Stimulated activated memory B cell treated with anti-CD40 and anti-IgM and Interleukin-4, amounts not matched to agents 10 μg/mL and 1 μg/mL and 100 μg/mL, for 72 hours (primary cell): ENCODE results near the gene SLK.

Experiments used
- ATAC-seq: fragments of 150-1000 bp; cut with Tn5 transposase; 2 replicates; pipeline ENCODE4 v1.10.0; 2021
- H3K27ac Mint-ChIP-seq: one replicate; pipeline ENCODE4 v1.8.0; 2022; ENCODE audit warnings: mild to moderate bottlenecking, mixed read lengths
- H3K27me3 Mint-ChIP-seq: one replicate; pipeline ENCODE4 v1.8.0; 2022; ENCODE audit warnings: mixed read lengths
- H3K36me3 Mint-ChIP-seq: one replicate; pipeline ENCODE4 v1.8.0; 2022; ENCODE audit warnings: mixed read lengths
- H3K4me1 Mint-ChIP-seq: one replicate; pipeline ENCODE4 v1.8.0; 2022; ENCODE audit warnings: mixed read lengths
- H3K4me3 Mint-ChIP-seq: one replicate; pipeline ENCODE4 v1.8.0; 2022; ENCODE audit warnings: mild to moderate bottlenecking, moderate library complexity, mixed read lengths
- H3K9me3 Mint-ChIP-seq: one replicate; pipeline ENCODE4 v1.8.0; 2022; ENCODE audit warnings: mixed read lengths

SLK gene

GRCh38 chr10:103931603-103932002, 35.3 kb upstream of the SLK start:
- H3K27ac Mint-ChIP-seq: no peak overlapping the region
- H3K36me3 Mint-ChIP-seq: no peaks in the 10 kb centered on the region

GRCh38 chr10:103932271-103932670, 34.7 kb upstream of the SLK start:
- ATAC-seq: no peak
- Mint-ChIP-seq H3K9me3 (no peaks in the 10 kb centered on the region), H3K4me1 (no peaks in the 10 kb centered on the region), H3K27ac (no peak overlapping the region), H3K4me3 (no peak overlapping the region), H3K27me3 (no peaks in the 10 kb centered on the region), H3K36me3 (no peaks in the 10 kb centered on the region)

More at GRCh38 chr10:103931603-103932002, 35.3 kb upstream of the SLK start:
- H3K4me3 Mint-ChIP-seq: no peak overlapping the region
- no peak for ATAC-seq
- no peaks in the 10 kb centered on the region for H3K27me3 Mint-ChIP-seq
- no peaks in the 10 kb centered on the region for H3K4me1 Mint-ChIP-seq
- H3K9me3 Mint-ChIP-seq: no peaks in the 10 kb centered on the region

- no peaks in the 10 kb centered on the region for H3K27me3 Mint-ChIP-seq
- H3K9me3 Mint-ChIP-seq: no peaks in the 10 kb centered on the region
- H3K36me3 Mint-ChIP-seq: no peaks in the 10 kb centered on the region
- no peak overlapping the region for H3K27ac Mint-ChIP-seq
- H3K4me3 Mint-ChIP-seq: no peak overlapping the region
- no peak for ATAC-seq
- no peaks in the 10 kb centered on the region for H3K4me1 Mint-ChIP-seq
Observed at GRCh38 chr10:103932971-103933370, 34.0 kb upstream of the SLK start.

- no peak overlapping the region for H3K4me3 Mint-ChIP-seq
- no peak overlapping the region for H3K27ac Mint-ChIP-seq
- H3K4me1 Mint-ChIP-seq: no peaks in the 10 kb centered on the region
- H3K9me3 Mint-ChIP-seq: no peaks in the 10 kb centered on the region
- no peak for ATAC-seq
- no peaks in the 10 kb centered on the region for H3K27me3 Mint-ChIP-seq
- H3K36me3 Mint-ChIP-seq: no peaks in the 10 kb centered on the region
Observed at GRCh38 chr10:103933557-103934121, 33.3 kb upstream of the SLK start.

- no peak overlapping the region for H3K4me3 Mint-ChIP-seq
- ATAC-seq: no peak
- H3K4me1 Mint-ChIP-seq: no peaks in the 10 kb centered on the region
- H3K9me3 Mint-ChIP-seq: no peaks in the 10 kb centered on the region
- H3K27ac Mint-ChIP-seq: no peak overlapping the region
- no peaks in the 10 kb centered on the region for H3K27me3 Mint-ChIP-seq
- no peaks in the 10 kb centered on the region for H3K36me3 Mint-ChIP-seq
Observed at GRCh38 chr10:103934308-103934707, 32.6 kb upstream of the SLK start.

- Mint-ChIP-seq H3K9me3 (no peaks in the 10 kb centered on the region), H3K4me1 (no peaks in the 10 kb centered on the region), H3K4me3 (no peak overlapping the region), H3K27ac (no peak overlapping the region), H3K27me3 (peaks cover 2% of the 10 kb centered on the region), H3K36me3 (no peaks in the 10 kb centered on the region)
- no peak for ATAC-seq
Observed at GRCh38 chr10:103936022-103936421, 30.9 kb upstream of the SLK start.

- H3K4me1 Mint-ChIP-seq: no peaks in the 10 kb centered on the region
- no peak for ATAC-seq
- H3K9me3 Mint-ChIP-seq: no peaks in the 10 kb centered on the region
- peaks cover 9% of the 10 kb centered on the region for H3K27me3 Mint-ChIP-seq
- H3K36me3 Mint-ChIP-seq: no peaks in the 10 kb centered on the region
- no peak overlapping the region for H3K27ac Mint-ChIP-seq
- H3K4me3 Mint-ChIP-seq: no peak overlapping the region
Observed at GRCh38 chr10:103939522-103939921, 27.4 kb upstream of the SLK start.

- Mint-ChIP-seq H3K4me3 (no peak overlapping the region), H3K27ac (no peak overlapping the region), H3K9me3 (no peaks in the 10 kb centered on the region), H3K27me3 (peaks cover 9% of the 10 kb centered on the region), H3K36me3 (no peaks in the 10 kb centered on the region), H3K4me1 (no peaks in the 10 kb centered on the region)
- no peak for ATAC-seq
Observed at GRCh38 chr10:103941801-103942200, 25.1 kb upstream of the SLK start.

GRCh38 chr10:103942866-103943265, 24.1 kb upstream of the SLK start:
- no peak overlapping the region for H3K27ac Mint-ChIP-seq
- no peaks in the 10 kb centered on the region for H3K9me3 Mint-ChIP-seq
- peaks cover 9% of the 10 kb centered on the region for H3K27me3 Mint-ChIP-seq
- no peaks in the 10 kb centered on the region for H3K36me3 Mint-ChIP-seq
- no peak overlapping the region for H3K4me3 Mint-ChIP-seq
- H3K4me1 Mint-ChIP-seq: peaks cover 3% of the 10 kb centered on the region
- no peak for ATAC-seq

GRCh38 chr10:103947799-103948516, 19.0 kb upstream of the SLK start:
- Mint-ChIP-seq H3K27ac (no peak overlapping the region), H3K27me3 (no peaks in the 10 kb centered on the region), H3K4me3 (no peak overlapping the region), H3K4me1 (peaks cover 6% of the 10 kb centered on the region), H3K36me3 (no peaks in the 10 kb centered on the region), H3K9me3 (no peaks in the 10 kb centered on the region)
- ATAC-seq: no peak

GRCh38 chr10:103949728-103950127, 17.2 kb upstream of the SLK start:
- Mint-ChIP-seq H3K27me3 (no peaks in the 10 kb centered on the region), H3K36me3 (no peaks in the 10 kb centered on the region), H3K9me3 (no peaks in the 10 kb centered on the region), H3K27ac (no peak overlapping the region), H3K4me3 (no peak overlapping the region), H3K4me1 (peaks cover 6% of the 10 kb centered on the region)
- no peak for ATAC-seq

GRCh38 chr10:103951183-103951582, 15.8 kb upstream of the SLK start:
- H3K27me3 Mint-ChIP-seq: no peaks in the 10 kb centered on the region
- no peaks in the 10 kb centered on the region for H3K9me3 Mint-ChIP-seq
- ATAC-seq: no peak
- peaks cover 6% of the 10 kb centered on the region for H3K4me1 Mint-ChIP-seq
- no peak overlapping the region for H3K27ac Mint-ChIP-seq
- no peak overlapping the region for H3K4me3 Mint-ChIP-seq
- H3K36me3 Mint-ChIP-seq: no peaks in the 10 kb centered on the region

GRCh38 chr10:103951942-103952341, 15.0 kb upstream of the SLK start:
- no peak for ATAC-seq
- H3K4me3 Mint-ChIP-seq: no peak overlapping the region
- no peaks in the 10 kb centered on the region for H3K9me3 Mint-ChIP-seq
- no peaks in the 10 kb centered on the region for H3K36me3 Mint-ChIP-seq
- peaks cover 6% of the 10 kb centered on the region for H3K4me1 Mint-ChIP-seq
- no peak overlapping the region for H3K27ac Mint-ChIP-seq
- no peaks in the 10 kb centered on the region for H3K27me3 Mint-ChIP-seq

GRCh38 chr10:103954543-103954942, 12.4 kb upstream of the SLK start:
- Mint-ChIP-seq H3K9me3 (no peaks in the 10 kb centered on the region), H3K27me3 (no peaks in the 10 kb centered on the region), H3K36me3 (no peaks in the 10 kb centered on the region), H3K4me1 (no peaks in the 10 kb centered on the region), H3K4me3 (no peak overlapping the region), H3K27ac (no peak overlapping the region)
- no peak for ATAC-seq

- Mint-ChIP-seq H3K27ac (no peak overlapping the region), H3K9me3 (no peaks in the 10 kb centered on the region), H3K4me1 (no peaks in the 10 kb centered on the region), H3K4me3 (no peak overlapping the region), H3K36me3 (no peaks in the 10 kb centered on the region), H3K27me3 (no peaks in the 10 kb centered on the region)
- ATAC-seq: no peak
Observed at GRCh38 chr10:103958996-103959395, 7.9 kb upstream of the SLK start.

GRCh38 chr10:103960103-103960502, 6.8 kb upstream of the SLK start:
- Mint-ChIP-seq H3K4me3 (no peak overlapping the region), H3K36me3 (no peaks in the 10 kb centered on the region), H3K9me3 (no peaks in the 10 kb centered on the region), H3K27me3 (no peaks in the 10 kb centered on the region), H3K4me1 (no peaks in the 10 kb centered on the region), H3K27ac (no peak overlapping the region)
- ATAC-seq: no peak
